H1 (cell line): ENCODE measurements around the gene ABCF3. TPM values are rescaled to one million over a fixed set of nuclear protein-coding genes. Genes with fewer than 3 reads are reported as not detected.
A peak's percentile ranks its signal among the peaks of the same experiment; 100 is the strongest.

Experiments
- CTCF ChIA-PET: fragments of 300-600 bp; sonication (Branson Sonifier 250); formaldehyde crosslinking; loops from one replicate; lab custom pipeline; 2021; ENCODE audit not compliant: partially characterized antibody; lab: Charles Lee
- POLR2A ChIA-PET: fragments of 300-600 bp; sonication (Branson Sonifier 250); formaldehyde crosslinking; loops from one replicate; lab custom pipeline; 2021; ENCODE audit warnings: inconsistent platforms; ENCODE audit not compliant: partially characterized antibody; lab: Charles Lee
- DNase-seq, 2 experiments: peaks; one replicate each; pipeline versions ENCODE4 v3.0.0 to v3.0.0-alpha.2; 2010 to 2022; ENCODE audit warnings: low spot score in 2 of 2, low read depth in 1 of 2, mixed read lengths in 1 of 2
- FAIRE-seq: peaks from 2 replicates; lab custom pipeline; 2011; peaks lifted over from hg19 to GRCh38; lab: Jason Lieb, UNC
- H2AFZ ChIP-seq: 2 replicates; pipeline ENCODE4 v1.8.1; 2012; ENCODE audit warnings: low read length, inconsistent platforms
- H2AK5ac ChIP-seq: 2 replicates; pipeline ENCODE4 v1.6.1; 2013; ENCODE audit warnings: low read depth, low read length
- H2BK120ac ChIP-seq: replicated peaks from 2 replicates; pipeline ENCODE3; 2013; ENCODE audit warnings: low read depth, low read length, inconsistent platforms
- H2BK12ac ChIP-seq: 2 replicates; pipeline ENCODE4 v1.6.1; 2013; ENCODE audit warnings: low read depth, low read length
- H2BK15ac ChIP-seq: 2 replicates; pipeline ENCODE4 v1.6.1; 2013; ENCODE audit warnings: low read length
- H2BK20ac ChIP-seq: 2 replicates; pipeline ENCODE4 v1.6.1; 2013; ENCODE audit warnings: low read length
- H2BK5ac ChIP-seq: 2 replicates; pipeline ENCODE4 v1.6.1; 2013; ENCODE audit warnings: low read depth, low read length
- H3K14ac ChIP-seq: 2 replicates; pipeline ENCODE4 v1.6.1; 2013; ENCODE audit warnings: inconsistent platforms; ENCODE audit not compliant: insufficient read length
- H3K18ac ChIP-seq: 2 replicates; pipeline ENCODE4 v1.6.1; 2013; ENCODE audit warnings: low read length; ENCODE audit errors: extremely low read depth
- H3K23ac ChIP-seq: 2 replicates; pipeline ENCODE4 v1.6.1; 2013; ENCODE audit warnings: inconsistent platforms; ENCODE audit not compliant: insufficient read length
- H3K23me2 ChIP-seq: 2 replicates; pipeline ENCODE4 v1.6.1; 2013; ENCODE audit warnings: low read depth, low read length
- H3K27ac ChIP-seq: 2 replicates; pipeline ENCODE4 v1.6.1; 2011; ENCODE audit warnings: low read depth, low read length, inconsistent platforms
- H3K27me3 ChIP-seq, 4 experiments: replicated peaks in 1 of 4; 1 replicate in 1 of 4; 2 replicates in 3 of 4; pipeline versions ENCODE4 v1.6.1 to v1.8.1; 2011 to 2013; ENCODE audit warnings: low read length in 3 of 4, mild to moderate bottlenecking in 3 of 4, inconsistent platforms in 2 of 4, mixed read lengths in 2 of 4, moderate library complexity in 1 of 4; ENCODE audit not compliant: control insufficient read depth in 3 of 4, insufficient read depth in 3 of 4; ENCODE audit errors: extremely low read depth in 1 of 4
- H3K36me3 ChIP-seq, 4 experiments: 2 replicates each; pipeline versions ENCODE4 v1.6.1 to v1.8.1; 2011 to 2013; ENCODE audit warnings: mild to moderate bottlenecking in 4 of 4, low read length in 3 of 4, moderate library complexity in 2 of 4, control low read depth in 1 of 4, inconsistent platforms in 1 of 4; ENCODE audit not compliant: insufficient read depth in 4 of 4, control insufficient read depth in 2 of 4
- H3K4ac ChIP-seq: replicated peaks from 2 replicates; pipeline ENCODE3; 2013; ENCODE audit warnings: low read length, low read depth, mixed read lengths, inconsistent platforms; ENCODE audit not compliant: insufficient read length
- H3K4me1 ChIP-seq, 4 experiments: replicated peaks in 1 of 4; 1 replicate in 1 of 4; 2 replicates in 3 of 4; pipeline versions ENCODE4 v1.6.1 to v1.8.1; 2011 to 2013; ENCODE audit warnings: low read length in 3 of 4, inconsistent platforms in 2 of 4, mixed read lengths in 1 of 4; ENCODE audit not compliant: insufficient read depth in 4 of 4, control insufficient read depth in 3 of 4
- H3K4me2 ChIP-seq, 2 experiments: 2 replicates each; pipeline versions ENCODE4 v1.6.1 to v1.8.1; 2011 to 2013; ENCODE audit warnings: low read depth in 2 of 2, low read length in 2 of 2, control low read depth in 1 of 2, inconsistent platforms in 1 of 2, mild to moderate bottlenecking in 1 of 2; ENCODE audit not compliant: insufficient read depth in 1 of 2
- H3K4me3 ChIP-seq, 4 experiments: fragments of 200-600, 300-600 bp in 1 of 4; sonication (generic), shearing (Covaris generic), sonication (Bioruptor Twin) in 1 of 4; 2 replicates each; pipeline versions ENCODE4 v1.5.1 to v1.8.1; 2011 to 2016; ENCODE audit warnings: low read length in 4 of 4, low read depth in 3 of 4, control low read depth in 2 of 4, inconsistent platforms in 2 of 4, mild to moderate bottlenecking in 2 of 4, mixed read lengths in 1 of 4, moderate library complexity in 1 of 4; ENCODE audit not compliant: insufficient read depth in 2 of 4; ENCODE audit errors: extremely low read depth in 1 of 4
- H3K56ac ChIP-seq: replicated peaks from 2 replicates; pipeline ENCODE3; 2013; ENCODE audit warnings: low read depth, mild to moderate bottlenecking, mixed read lengths, low read length, inconsistent platforms; ENCODE audit not compliant: insufficient read length
- H3K79me1 ChIP-seq: 2 replicates; pipeline ENCODE4 v1.6.1; 2013; ENCODE audit warnings: low read depth, low read length, control low read depth
- H3K79me2 ChIP-seq, 2 experiments: 2 replicates each; pipeline versions ENCODE4 v1.6.1 to v1.8.1; 2012 to 2013; ENCODE audit warnings: low read length in 2 of 2, mild to moderate bottlenecking in 2 of 2, inconsistent platforms in 1 of 2; ENCODE audit not compliant: insufficient read depth in 2 of 2, control insufficient read depth in 1 of 2
- H3K9ac ChIP-seq, 4 experiments: replicated peaks in 1 of 4; 1 replicate in 1 of 4; 2 replicates in 3 of 4; pipeline versions ENCODE4 v1.6.1 to v1.8.1; 2011 to 2013; ENCODE audit warnings: low read depth in 3 of 4, low read length in 3 of 4, control low read depth in 2 of 4, mild to moderate bottlenecking in 2 of 4, moderate library complexity in 2 of 4, inconsistent platforms in 1 of 4; ENCODE audit errors: extremely low read depth in 1 of 4
- H3K9me3 ChIP-seq, 2 experiments: 2 replicates each; pipeline versions ENCODE4 v1.6.1 to v1.8.1; 2012 to 2013; ENCODE audit warnings: mild to moderate bottlenecking in 2 of 2, moderate library complexity in 2 of 2, control low read depth in 1 of 2, inconsistent platforms in 1 of 2, low read depth in 1 of 2, low read length in 1 of 2, mixed read lengths in 1 of 2; ENCODE audit not compliant: insufficient read depth in 2 of 2
- H4K20me1 ChIP-seq, 2 experiments: replicated peaks in 1 of 2; 2 replicates each; pipeline versions ENCODE3 to v1.8.1; 2011 to 2013; ENCODE audit warnings: inconsistent platforms in 2 of 2, low read length in 2 of 2, mild to moderate bottlenecking in 1 of 2; ENCODE audit not compliant: insufficient read depth in 2 of 2, control insufficient read depth in 1 of 2
- H4K5ac ChIP-seq: 2 replicates; pipeline ENCODE4 v1.6.1; 2013; ENCODE audit warnings: low read length, low read depth, mixed read lengths, inconsistent platforms; ENCODE audit not compliant: insufficient read length
- H4K8ac ChIP-seq: 2 replicates; pipeline ENCODE4 v1.8.0; 2013; ENCODE audit warnings: mild to moderate bottlenecking, moderate library complexity, low read length, inconsistent platforms; ENCODE audit not compliant: insufficient read depth; ENCODE audit errors: extremely low read depth
- H4K91ac ChIP-seq: replicated peaks from 2 replicates; pipeline ENCODE3; 2013; ENCODE audit warnings: low read length, mixed read lengths, inconsistent platforms; ENCODE audit not compliant: insufficient read length
- EGR1 ChIP-seq: IDR thresholded peaks from 2 replicates; pipeline ENCODE4 v1.6.1; 2011; ENCODE audit warnings: low read depth, low read length, borderline replicate concordance
- JUND ChIP-seq: IDR thresholded peaks from 2 replicates; pipeline ENCODE4 v1.6.1; 2011; ENCODE audit warnings: mild to moderate bottlenecking, improper control_type of control experiment, low read length
- KDM4A ChIP-seq: IDR thresholded peaks from one replicate; pipeline ENCODE4 v1.7.1; 2012; ENCODE audit warnings: low read depth, mild to moderate bottlenecking, moderate library complexity, low read length, inconsistent platforms; ENCODE audit not compliant: severe bottlenecking
- KDM5A ChIP-seq: fragments of 200-600 bp; IDR thresholded peaks from 2 replicates; pipeline ENCODE4 v1.7.1; 2012; ENCODE audit warnings: mild to moderate bottlenecking, low read length, inconsistent platforms, mixed read lengths
- MAFK ChIP-seq: IDR thresholded peaks from 2 replicates; pipeline ENCODE4 v1.6.1; 2012; ENCODE audit warnings: low read depth, mild to moderate bottlenecking, improper control_type of control experiment, low read length
- WGBS, 2 experiments: shearing (Covaris generic) in 1 of 2; methylation state at CpG; one replicate each; pipeline versions ENCODE4 v1.1.6 to v1.1.7; 2013 to 2015; ENCODE audit warnings: low lambda C conversion rate in 2 of 2, mixed read lengths in 2 of 2, inconsistent platforms in 1 of 2, low coverage in 1 of 2, missing lambda C conversion rate in 1 of 2; ENCODE audit not compliant: insufficient replicate concordance in 2 of 2, insufficient coverage in 1 of 2, insufficient read length in 1 of 2; ENCODE audit errors: extremely low coverage in 1 of 2, missing lambda C conversion rate in 1 of 2; 5-methylcytosine and 5-hydroxymethylcytosine counted together
- long read RNA-seq, 2 experiments: library from RNA in 1 of 2; library from capped mRNA in 1 of 2; stranded (forward); transcript quantifications; one replicate each; pipeline ENCODE4 v2.0.0, GENCODE V29; 2021; ENCODE audit warnings: inconsistent platforms in 1 of 2
- polyA minus RNA-seq, 3 experiments: library from RNA; depleted of rRNA, polyadenylated mRNA; stranded (reverse); fragments of >200 nt; gene quantifications; 1 replicate in 2 of 3; 2 replicates in 1 of 3; pipeline ENCODE4 v1.2.3, GENCODE V29; 2011
- polyA plus RNA-seq, 7 experiments: library from polyadenylated mRNA; depleted of rRNA in 3 of 7; stranded (reverse) in 5 of 7; unstranded in 2 of 7; fragments of >200 nt in 5 of 7; fragments of 200-250 nt in 2 of 7; gene quantifications; 1 replicate in 5 of 7; 2 replicates in 1 of 7; 4 replicates in 1 of 7; pipeline versions ENCODE4 v1.2.1 to v1.2.3, GENCODE V29; 2011 to 2013; ENCODE audit warnings: missing spikeins in 2 of 7, mixed read lengths in 2 of 7
- total RNA-seq: library from RNA; stranded (reverse); fragmentation: NEBNext Ultra II Directional; extraction: Animal tissue kit (Norgen Biotek cat#: 25700); gene quantifications from 2 replicates; pipeline ENCODE4 v1.2.1, GENCODE V29; 2021

ABCF3 gene, protein sequence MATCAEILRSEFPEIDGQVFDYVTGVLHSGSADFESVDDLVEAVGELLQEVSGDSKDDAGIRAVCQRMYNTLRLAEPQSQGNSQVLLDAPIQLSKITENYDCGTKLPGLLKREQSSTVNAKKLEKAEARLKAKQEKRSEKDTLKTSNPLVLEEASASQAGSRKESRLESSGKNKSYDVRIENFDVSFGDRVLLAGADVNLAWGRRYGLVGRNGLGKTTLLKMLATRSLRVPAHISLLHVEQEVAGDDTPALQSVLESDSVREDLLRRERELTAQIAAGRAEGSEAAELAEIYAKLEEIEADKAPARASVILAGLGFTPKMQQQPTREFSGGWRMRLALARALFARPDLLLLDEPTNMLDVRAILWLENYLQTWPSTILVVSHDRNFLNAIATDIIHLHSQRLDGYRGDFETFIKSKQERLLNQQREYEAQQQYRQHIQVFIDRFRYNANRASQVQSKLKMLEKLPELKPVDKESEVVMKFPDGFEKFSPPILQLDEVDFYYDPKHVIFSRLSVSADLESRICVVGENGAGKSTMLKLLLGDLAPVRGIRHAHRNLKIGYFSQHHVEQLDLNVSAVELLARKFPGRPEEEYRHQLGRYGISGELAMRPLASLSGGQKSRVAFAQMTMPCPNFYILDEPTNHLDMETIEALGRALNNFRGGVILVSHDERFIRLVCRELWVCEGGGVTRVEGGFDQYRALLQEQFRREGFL
- 50.9 and 51.6 TPM in 2 replicates for total RNA-seq
- 57.8 and 76.6 TPM in 2 replicates for polyA plus RNA-seq (2011; rRNA removed)
- polyA plus RNA-seq (2011; cell fraction: cytosol; rRNA removed) = 55.1 TPM
- 203 TPM for polyA plus RNA-seq (2011; cell fraction: nucleus; rRNA removed)
- 40.9 to 54.7 TPM (median 52.0 TPM) in 4 replicates for polyA plus RNA-seq (2012, experiment 1 of 2)
- 34.1 TPM for polyA plus RNA-seq (2012, experiment 2 of 2)
- 28.7 TPM for polyA plus RNA-seq (2013, experiment 1 of 2)
- polyA plus RNA-seq (2013, experiment 2 of 2) = 24.2 TPM
- 60.0 and 74.3 TPM in 2 replicates for polyA minus RNA-seq (2011; rRNA and poly(A)+ RNA removed)
- 37.5 TPM for polyA minus RNA-seq (2011; cell fraction: cytosol; rRNA and poly(A)+ RNA removed)
- polyA minus RNA-seq (2011; cell fraction: nucleus; rRNA and poly(A)+ RNA removed) = 60.7 TPM
- long read RNA-seq, experiment 1, transcript ABCF3-213 (2 exons, 533 nt) = major isoform, 5 of 38 reads
- long read RNA-seq, experiment 1, partial matches to known transcripts = 22 of 38 reads
- long read RNA-seq, experiment 1, other reads (novel, unspliced or antisense) = 10 of 38 reads
- long read RNA-seq, experiment 2, transcript ABCF3-203 (21 exons, 2,624 nt) = major isoform, 17 of 34 reads
- long read RNA-seq, experiment 2, partial matches to known transcripts = 11 of 34 reads
- long read RNA-seq, experiment 2, other reads (novel, unspliced or antisense) = 5 of 34 reads

DNA sequence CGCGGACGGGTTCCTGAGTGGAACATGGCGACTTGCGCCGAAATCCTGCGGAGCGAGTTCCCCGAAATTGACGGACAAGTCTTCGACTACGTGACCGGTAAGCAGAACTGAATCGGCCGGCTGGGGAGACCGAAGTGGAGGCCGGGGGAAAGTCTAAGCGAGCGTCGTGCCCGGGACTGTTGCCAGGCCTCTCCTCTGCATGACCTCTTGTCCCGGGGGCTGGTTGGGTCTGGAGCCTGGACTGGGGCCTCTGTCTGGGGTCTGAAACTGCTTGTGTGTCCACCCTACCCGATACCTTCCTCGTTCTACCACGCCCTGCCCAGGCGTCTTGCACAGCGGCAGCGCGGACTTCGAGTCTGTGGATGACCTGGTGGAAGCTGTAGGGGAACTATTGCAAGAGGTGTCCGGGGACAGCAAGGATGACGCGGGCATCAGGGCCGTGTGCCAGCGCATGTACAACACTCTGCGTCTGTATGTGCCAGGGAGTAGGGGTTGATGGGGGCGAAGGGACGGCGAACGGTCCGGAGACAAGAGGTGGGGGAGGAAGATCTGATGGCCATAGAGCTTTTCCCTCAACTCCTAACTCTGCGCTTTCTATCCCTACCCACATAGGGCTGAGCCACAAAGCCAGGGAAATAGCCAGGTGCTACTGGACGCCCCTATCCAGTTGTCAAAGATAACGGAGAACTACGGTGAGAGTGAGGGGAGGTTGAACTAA lies at the start of gene ABCF3:
Gene ABCF3 (plus strand): TSS at position 16 of the 718 bp plus-strand sequence. CDS start 9 bp downstream, at position 25.
- CTCF ChIA-PET = interaction anchor here (0.6 to 3.5 kb wide), 9 partner anchors 9 to 98 kb away, joined by 3 to 16 read pairs (median 5); no protein-coding TSS in a partner anchor
- Histone ChIP-seq H4K5ac (peak within 1 kb of the TSS; percentile 66), H4K8ac (peak within 1 kb of the TSS; percentile 90; the same call in 1 of the 2 replicates), H3K79me2 (peaks cover 6 to 27% of the 10 kb centered on the region in 2 experiments; a peak in 3 of 4 replicates), H3K9me3 (no peaks in the 10 kb centered on the region; a peak in 1 of 4 replicates), H2AFZ (peak within 1 kb of the TSS; percentile 94; the same call in 1 of the 2 replicates), H3K4me2 (peak within 1 kb of the TSS; percentile 97), H3K4ac (peak within 1 kb of the TSS; percentile 74), H2BK15ac (no peak within 1 kb of the TSS; the same call in 1 of the 2 replicates), H2BK5ac (peak within 1 kb of the TSS; percentile 83), H4K91ac (no peak within 1 kb of the TSS), H3K14ac (no peak within 1 kb of the TSS), H3K9ac (peak within 1 kb of the TSS; percentile 70 to 95 (median 82)), H3K23me2 (peaks cover 15% of the 10 kb centered on the region), H2BK120ac (peak within 1 kb of the TSS; percentile 38), H3K36me3 (peaks cover 31 to 68% (median 40%) of the 10 kb centered on the region in 4 experiments), H3K79me1 (peaks cover 10% of the 10 kb centered on the region), H3K27ac (peak within 1 kb of the TSS; percentile 92), H3K4me3 (peak within 1 kb of the TSS; percentile 86 to 96 (median 94)), H2BK12ac (no peak within 1 kb of the TSS), H3K4me1 (peaks cover 0 to 8% (median 5%) of the 10 kb centered on the region in 4 experiments; a peak in 6 of 7 replicates), H3K18ac (peak within 1 kb of the TSS; percentile 79), H2AK5ac (no peak within 1 kb of the TSS), H3K56ac (peak within 1 kb of the TSS; percentile 5), H3K23ac (no peak within 1 kb of the TSS), H2BK20ac (no peak within 1 kb of the TSS), H3K27me3 (no peaks in the 10 kb centered on the region; a peak in 1 of 7 replicates), H4K20me1 (peaks cover 3 to 11% of the 10 kb centered on the region in 2 experiments)
- 7% methylated on average over 37 of the region's 45 CpGs; no CpG with 5 or more reads in 1 of the 2 experiments for WGBS, 2 experiments
- FAIRE-seq (no peak), DNase-seq (no peak)
- POLR2A ChIA-PET = interaction anchor here (0.7 to 2.4 kb wide), 21 partner anchors 10 to 288 kb away, joined by 3 to 18 read pairs (median 3); partner anchors contain the start of genes AP2M1, CAMK2N2, DVL3 and EEF1AKMT4
- TF ChIP-seq KDM4A (peak; percentile 7), KDM5A (peak; percentile 39; the same call in 1 of the 2 replicates), EGR1 (no peak), JUND (no peak), MAFK (no peak)
